Activated CD8-positive, alpha-beta memory T cell treated with anti-CD3 and anti-CD28 coated beads, Interleukin-2, amount 50 U/mL, for 1 hour (primary cell): ENCODE results near the gene ERICH2.

Source experiments
- DNase-seq: peaks from one replicate; pipeline ENCODE4 v3.0.0-alpha.2; 2020; ENCODE audit errors: extremely low read depth

ERICH2 gene

GRCh38 chr2:170762760-170763159 lies 7.4 kb upstream of the ERICH2 start:
- no peak for DNase-seq

- DNase-seq, result no peak
Observed at GRCh38 chr2:170763232-170763631, 6.9 kb upstream of the ERICH2 start.

- no peak for DNase-seq
Observed at GRCh38 chr2:170764880-170765261, 5.3 kb upstream of the ERICH2 start.

- DNase-seq, result no peak
Observed at GRCh38 chr2:170766693-170767092, 3.5 kb upstream of the ERICH2 start.

- DNase-seq, result peak; percentile 11
Observed at GRCh38 chr2:170770606-170771420, 635 bp downstream of the ERICH2 start.

GRCh38 chr2:170771421-170771937 lies 1.3 kb downstream of the ERICH2 start:
- DNase-seq, result no peak

GRCh38 chr2:170772295-170772694 lies 2.1 kb downstream of the ERICH2 start:
- DNase-seq, result no peak

GRCh38 chr2:170774074-170774473 lies 3.9 kb downstream of the ERICH2 start:
- no peak for DNase-seq

- DNase-seq, result no peak
Observed at GRCh38 chr2:170778900-170779299, 8.7 kb downstream of the ERICH2 start.

- DNase-seq, result no peak
Observed at GRCh38 chr2:170779304-170779703, 9.1 kb downstream of the ERICH2 start.

GRCh38 chr2:170782673-170783072 lies 12.5 kb downstream of the ERICH2 start:
- DNase-seq, result no peak

GRCh38 chr2:170783549-170783948 lies 13.4 kb downstream of the ERICH2 start:
- DNase-seq, result no peak

GRCh38 chr2:170798996-170799395 lies 28.8 kb downstream of the ERICH2 start:
- no peak for DNase-seq

GRCh38 chr2:170806548-170806947 lies 36.4 kb downstream of the ERICH2 start:
- no peak for DNase-seq

- DNase-seq, result no peak
Observed at GRCh38 chr2:170812710-170813600, 42.8 kb downstream of the ERICH2 start.

GRCh38 chr2:170813611-170814532 lies 43.7 kb downstream of the ERICH2 start:
- no peak for DNase-seq

- DNase-seq, result no peak
Observed at GRCh38 chr2:170814533-170815230, 44.5 kb downstream of the ERICH2 start.

- no peak for DNase-seq
Observed at GRCh38 chr2:170815311-170815710, 45.1 kb downstream of the ERICH2 start.

- DNase-seq, result peak; percentile 32
Observed at GRCh38 chr2:170815746-170816503, 45.7 kb downstream of the ERICH2 start.

- DNase-seq, result no peak
Observed at GRCh38 chr2:170816504-170817092, 46.4 kb downstream of the ERICH2 start, which contains the start of gene GAD1. GAD1 (plus strand) TSS chr2:170816887; CDS start chr2:170818592, 1,705 bp downstream.
